Left lobe of liver (tissue), 2 donors: ENCODE data around the gene RGS18. TPM values are rescaled to one million over a fixed set of nuclear protein-coding genes. Genes with fewer than 3 reads are reported as not detected.
"Not testable (repeated sequence)": the region's sequence is repeated elsewhere in the genome, so short reads cannot be mapped to it uniquely, and the experiment has no call there.

ENCODE experiments used
- ATAC-seq: fragments of 200-7000 bp; cut with Tn5 transposase; one replicate; pipeline ENCODE4 v1.9.1; 2020; ENCODE audit warnings: mild to moderate bottlenecking, moderate library complexity
- DNase-seq: peaks from one replicate; pipeline ENCODE4 v3.0.0-alpha.2; 2020; ENCODE audit warnings: low spot score
- total RNA-seq: library from RNA; stranded (reverse); gene quantifications from one replicate; pipeline ENCODE4 v1.2.1, GENCODE V29; 2021
- donor health status: DM: no; HTN: no; CAD: no; lungs with moderate emphysema.
- donor health status: DM: no; HTN: yes; CAD: no.

Gene RGS18, protein sequence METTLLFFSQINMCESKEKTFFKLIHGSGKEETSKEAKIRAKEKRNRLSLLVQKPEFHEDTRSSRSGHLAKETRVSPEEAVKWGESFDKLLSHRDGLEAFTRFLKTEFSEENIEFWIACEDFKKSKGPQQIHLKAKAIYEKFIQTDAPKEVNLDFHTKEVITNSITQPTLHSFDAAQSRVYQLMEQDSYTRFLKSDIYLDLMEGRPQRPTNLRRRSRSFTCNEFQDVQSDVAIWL
- total RNA-seq, result 0.65 TPM

DNA sequence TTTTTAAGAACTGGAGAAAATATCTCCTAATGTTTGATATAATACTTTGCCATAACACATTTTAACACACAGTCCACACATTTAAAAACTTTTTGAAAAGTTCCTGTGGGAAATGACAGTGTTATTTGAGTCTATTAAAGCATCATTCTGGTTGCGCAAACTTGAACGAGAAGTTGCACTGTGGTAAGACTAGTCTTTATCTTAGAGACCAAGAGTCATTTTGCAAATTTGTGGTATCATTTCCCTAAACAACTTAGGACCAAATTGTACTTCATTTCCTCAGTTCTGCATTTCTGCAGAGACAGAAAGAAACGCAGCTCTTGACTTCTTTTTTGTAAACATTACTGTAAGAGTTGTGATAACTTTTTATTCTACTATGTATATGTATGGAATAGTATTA, at the start of gene RGS18:
TSS of gene RGS18 (plus strand) at position 282 of the 400 bp plus-strand sequence. CDS start 176 bp downstream, outside the sequence.
- DNase-seq (no peak), ATAC-seq (no peak)

DNA sequence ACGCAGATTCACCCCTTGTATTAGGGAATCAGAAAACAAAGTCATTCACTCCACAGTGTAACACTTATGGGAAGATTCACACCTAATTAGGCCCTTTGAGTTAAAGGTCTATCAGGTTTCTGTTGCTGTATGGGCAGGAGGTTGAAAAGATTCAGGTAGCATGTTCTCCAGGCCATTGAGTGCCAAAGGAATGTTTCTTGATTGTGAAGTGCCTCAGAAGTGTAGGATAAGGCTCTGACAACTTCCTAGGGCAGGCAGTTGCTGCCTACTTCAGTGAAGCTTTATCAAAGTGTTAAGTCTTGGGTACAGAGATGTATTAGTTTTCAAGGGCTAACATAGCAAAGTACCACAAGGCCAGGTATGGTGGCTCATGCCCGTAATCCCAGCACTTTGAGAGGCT, 48.7 kb upstream of the RGS18 start:
- DNase-seq, result no peak
- no peak for ATAC-seq

DNA sequence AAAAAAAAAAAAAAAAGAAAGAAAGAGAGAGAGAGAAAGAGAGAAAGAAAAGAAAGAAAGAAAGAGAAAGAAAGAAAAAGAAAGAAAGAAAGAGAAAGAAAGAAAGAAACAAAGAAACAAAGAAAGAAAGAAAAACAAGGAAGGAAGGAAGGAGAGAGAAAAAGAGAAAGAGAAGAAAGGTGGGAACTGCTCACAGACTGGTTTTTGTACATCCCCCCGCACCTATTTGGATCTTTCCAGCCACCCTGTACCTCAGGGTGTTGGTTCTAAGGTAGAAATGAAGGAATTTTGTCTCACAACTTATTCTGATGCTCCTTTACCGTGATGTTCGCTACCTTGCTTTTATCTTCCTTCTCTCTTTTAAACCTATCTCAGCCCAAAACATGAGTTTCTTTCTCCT, 43.3 kb upstream of the RGS18 start:
- DNase-seq, result no peak
- no peak for ATAC-seq

DNA sequence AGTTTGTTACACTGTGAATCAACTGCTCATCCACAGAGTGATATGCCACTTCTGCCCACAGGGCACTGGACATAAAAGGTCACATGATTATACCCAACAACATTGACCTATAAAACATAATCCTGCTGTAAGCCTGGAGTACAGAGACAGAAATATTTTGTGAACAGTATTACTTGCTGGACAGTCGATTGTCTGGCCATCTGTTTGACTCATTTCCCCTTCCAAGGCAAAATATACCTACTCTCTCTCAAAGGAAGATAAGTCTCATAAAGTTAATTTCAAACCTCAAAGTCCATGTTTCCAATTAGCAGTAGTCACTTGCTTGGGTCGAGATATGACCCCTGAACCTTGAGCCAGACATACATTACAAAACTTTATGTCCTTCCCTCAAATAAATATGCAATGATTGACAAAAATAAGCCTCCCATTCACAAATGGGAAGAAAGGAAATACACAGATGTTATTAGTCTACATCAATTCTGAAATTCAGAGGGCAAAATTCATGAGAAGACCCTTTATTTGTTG, 39.3 kb upstream of the RGS18 start:
- DNase-seq (no peak), ATAC-seq (no peak)

DNA sequence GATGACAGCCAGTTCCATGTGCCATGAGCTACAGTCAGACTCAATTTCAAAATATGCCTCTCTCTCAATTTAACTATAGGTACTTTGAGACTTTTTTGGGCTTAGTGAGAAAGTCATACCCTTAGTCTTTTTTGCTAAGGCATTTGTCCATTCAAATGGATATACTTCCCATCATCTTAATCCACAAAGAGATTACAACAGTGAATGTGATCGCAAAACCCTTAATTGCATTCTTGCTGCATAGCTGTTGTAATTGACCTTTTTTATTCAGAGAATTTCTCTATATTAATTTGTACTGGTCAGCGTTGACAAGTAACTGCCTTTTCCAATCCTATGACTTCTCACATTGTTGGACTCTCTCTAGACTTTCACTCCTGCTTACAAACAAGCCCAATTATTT, 38.6 kb upstream of the RGS18 start:
- DNase-seq (no peak), ATAC-seq (no peak)

DNA sequence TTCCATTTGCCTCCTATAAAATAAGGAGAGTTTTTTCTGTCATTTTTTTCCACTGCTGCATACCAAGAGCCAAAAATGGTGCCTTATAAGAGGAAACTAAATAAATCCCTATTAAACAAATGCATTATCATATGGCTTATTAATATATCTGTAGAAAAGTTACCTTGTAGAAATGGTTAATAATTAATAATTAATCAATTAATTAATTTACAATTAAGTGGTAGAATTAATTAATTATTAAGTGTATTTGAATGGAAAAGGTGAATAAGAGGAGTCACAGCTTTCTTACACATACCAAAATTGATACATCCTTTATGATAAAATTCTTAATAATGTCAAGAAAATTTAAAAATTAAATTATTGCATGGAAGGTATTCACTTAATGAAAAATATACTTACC, 35.6 kb upstream of the RGS18 start:
- DNase-seq, result no peak
- ATAC-seq, result no peak

DNA sequence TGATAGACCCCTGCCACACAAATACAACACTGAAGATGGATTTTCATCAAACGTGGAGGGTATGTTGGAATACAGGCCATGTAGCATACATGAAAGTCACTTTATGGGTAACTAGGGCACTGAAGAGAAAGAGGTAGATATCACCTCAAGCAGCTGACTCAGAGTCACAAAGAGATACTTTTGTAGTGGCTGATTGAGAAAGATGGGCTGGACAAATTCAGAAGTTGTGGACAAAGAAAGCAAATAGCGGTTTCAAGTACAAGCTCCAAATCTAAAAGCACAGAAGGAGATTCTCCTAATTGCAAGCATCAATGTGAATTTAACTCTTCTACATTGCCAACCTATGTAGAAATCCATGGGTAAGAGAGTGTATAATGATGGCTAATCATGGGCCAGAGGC, 35.0 kb upstream of the RGS18 start:
- ATAC-seq (no peak), DNase-seq (no peak)

DNA sequence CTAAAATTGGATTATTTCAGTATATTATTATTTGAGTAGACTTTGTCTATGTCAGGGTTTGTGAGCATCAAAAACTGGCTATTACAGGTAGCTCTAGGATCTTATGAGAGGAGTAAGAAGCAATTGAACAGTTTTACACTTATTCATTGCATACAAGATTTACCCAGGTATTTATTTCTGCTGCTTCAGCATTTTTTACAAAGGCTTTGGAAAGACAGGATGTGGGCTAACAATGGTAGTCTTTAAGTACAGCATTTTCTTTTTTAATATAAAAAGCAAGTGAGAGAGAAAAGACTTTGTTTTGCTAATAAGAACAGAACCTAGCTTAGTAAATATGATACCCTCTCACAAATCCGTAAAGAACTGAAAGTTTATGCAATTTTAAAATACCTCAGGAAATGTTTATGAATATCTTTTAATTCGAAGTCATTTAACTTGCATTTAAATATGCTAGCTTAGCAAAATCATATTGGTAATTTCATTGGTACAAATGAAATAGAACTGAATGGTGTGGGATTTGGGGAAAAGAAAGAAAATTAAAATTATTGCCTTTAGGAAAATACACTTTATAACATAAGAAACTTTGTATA, 32.1 kb upstream of the RGS18 start:
- ATAC-seq (no peak), DNase-seq (no peak)

DNA sequence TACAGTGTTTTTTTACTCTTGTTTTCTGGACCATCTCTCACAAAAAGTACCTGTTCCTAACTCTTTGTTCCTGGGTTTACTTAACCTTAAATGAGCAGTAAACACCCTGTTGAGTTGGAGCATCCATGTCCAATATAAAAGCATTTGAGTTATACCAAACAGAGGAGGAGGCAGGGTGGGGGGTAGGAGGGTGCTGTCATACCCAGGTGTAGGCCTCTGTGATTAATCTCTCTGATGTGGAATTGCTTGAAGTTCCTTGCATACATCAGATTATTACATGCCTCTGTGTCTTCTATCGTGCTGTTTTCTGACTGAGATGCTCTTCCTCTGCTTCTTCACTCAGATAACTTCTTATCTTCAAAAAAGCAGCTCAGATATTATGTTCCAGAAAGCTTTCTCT, 28.1 kb upstream of the RGS18 start:
- ATAC-seq, result no peak
- DNase-seq, result no peak

DNA sequence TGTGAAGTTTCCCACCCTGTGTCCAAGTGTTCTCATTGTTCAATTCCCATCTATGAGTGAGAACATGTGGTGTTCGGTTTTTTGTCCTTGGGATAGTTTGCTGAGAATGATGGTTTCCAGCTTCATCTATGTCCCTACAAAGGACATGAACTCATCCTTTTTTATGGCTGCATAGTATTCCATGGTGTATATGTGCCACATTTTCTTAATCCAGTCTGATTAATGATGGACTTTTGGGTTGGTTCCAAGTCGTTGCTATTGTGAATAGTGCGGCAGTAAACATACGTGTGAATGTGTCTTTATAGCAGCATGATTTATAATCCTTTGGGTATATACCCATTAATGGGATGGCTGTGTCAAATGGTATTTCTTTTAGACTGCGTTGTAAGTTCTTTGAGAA, 27.4 kb upstream of the RGS18 start:
- not testable (repeated sequence) for DNase-seq, ATAC-seq

DNA sequence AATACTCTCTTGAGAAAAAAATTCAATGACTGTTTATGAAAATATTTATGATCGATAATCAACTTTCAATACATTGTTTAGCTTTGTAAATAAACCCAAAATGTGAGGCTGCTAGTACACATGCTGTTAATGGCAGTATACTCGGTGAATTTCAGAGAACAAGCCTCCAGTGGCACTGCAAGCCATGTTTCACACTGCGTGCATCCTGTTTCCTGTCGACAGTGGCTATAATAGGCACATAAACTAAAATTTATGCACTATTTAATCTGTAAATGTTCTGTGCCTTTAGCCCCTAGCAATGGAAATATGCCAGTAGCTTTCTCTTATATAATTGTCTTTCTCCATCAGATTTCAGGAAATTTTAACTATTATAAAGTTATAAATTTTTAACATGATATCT, 26.3 kb upstream of the RGS18 start:
- DNase-seq (no peak), ATAC-seq (no peak)

DNA sequence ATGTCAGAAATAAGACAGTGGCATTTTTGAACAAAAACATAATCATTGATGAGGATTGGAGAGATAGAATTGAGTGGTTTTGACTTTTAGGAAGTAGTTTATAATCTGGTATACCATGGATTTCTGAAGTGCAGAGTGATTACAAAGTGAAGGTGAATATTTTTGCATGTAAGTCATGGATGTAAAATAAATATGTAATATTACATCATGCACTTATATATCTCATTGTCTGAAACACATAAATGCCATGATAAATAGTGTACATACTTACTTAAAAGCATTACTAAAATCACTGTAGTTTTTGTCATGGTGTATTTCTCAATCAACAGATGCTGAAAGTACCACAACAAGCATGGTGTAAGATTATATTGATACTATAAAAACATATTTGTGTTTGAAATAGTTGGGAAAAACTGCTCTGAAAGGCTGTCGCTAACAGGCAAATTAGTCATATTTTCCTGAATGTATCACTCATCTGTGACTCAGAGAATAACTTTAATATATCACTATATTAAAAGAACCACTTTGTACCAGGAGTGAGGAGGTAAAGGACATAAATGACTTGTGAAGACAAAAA, 24.8 kb upstream of the RGS18 start:
- ATAC-seq, result no peak
- no peak for DNase-seq

DNA sequence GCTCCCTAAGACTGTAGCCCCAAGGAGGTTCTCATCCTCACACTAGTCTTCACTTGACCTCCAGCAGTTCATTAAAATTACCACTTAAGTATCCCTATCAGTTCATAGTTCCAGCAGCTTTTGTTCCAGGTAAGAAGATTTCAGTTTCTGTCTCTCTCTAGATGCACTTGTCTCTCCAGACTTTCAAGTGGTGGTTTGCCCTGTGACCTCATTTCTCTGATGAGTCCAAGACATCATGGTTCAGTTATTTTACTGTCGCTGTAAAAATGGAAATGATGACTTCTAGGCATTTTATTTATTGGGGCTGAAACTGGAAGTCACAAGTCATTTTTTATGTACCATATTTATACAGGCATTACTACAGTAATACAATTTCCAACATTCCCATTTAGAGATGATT, 17.9 kb upstream of the RGS18 start:
- DNase-seq (no peak), ATAC-seq (no peak)

DNA sequence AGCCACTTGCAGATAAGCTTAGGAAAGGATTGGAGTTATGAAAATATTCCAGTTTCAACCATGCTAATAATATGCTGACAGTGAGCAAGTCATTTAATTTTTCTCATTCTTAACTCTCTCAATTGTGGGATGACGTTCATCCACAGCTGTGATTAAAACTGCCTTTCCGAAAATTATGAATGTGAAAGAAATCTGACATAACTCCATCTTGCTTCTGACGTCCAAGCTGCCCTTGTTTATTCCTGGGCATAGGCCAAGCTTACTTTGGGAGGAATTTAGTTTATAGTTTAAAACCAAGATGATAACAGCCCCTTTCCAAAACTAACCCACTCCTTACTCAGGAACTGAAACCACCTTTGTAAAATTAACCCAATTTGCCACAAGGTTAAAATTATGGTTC, 11.0 kb upstream of the RGS18 start:
- DNase-seq (no peak), ATAC-seq (no peak)

DNA sequence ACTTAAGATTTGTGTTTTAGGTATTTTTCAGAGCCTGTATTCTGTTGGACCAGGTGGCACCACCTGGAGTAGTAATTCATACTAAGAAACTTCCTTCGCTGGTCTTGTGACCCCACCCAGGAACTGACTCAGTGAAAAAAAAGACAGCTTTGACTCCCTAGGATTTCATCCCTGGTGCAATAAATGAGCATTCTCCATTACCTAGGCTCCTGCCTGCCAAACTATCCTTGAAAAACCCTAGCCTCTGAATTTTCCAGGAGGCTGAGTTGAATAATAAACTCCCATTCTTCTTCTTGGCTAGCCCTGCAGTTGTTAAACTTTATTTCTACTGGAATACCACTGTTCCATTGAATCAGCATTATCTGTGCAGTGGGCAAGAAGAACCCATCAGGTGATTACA, 10.6 kb upstream of the RGS18 start:
- ATAC-seq (no peak), DNase-seq (no peak)

DNA sequence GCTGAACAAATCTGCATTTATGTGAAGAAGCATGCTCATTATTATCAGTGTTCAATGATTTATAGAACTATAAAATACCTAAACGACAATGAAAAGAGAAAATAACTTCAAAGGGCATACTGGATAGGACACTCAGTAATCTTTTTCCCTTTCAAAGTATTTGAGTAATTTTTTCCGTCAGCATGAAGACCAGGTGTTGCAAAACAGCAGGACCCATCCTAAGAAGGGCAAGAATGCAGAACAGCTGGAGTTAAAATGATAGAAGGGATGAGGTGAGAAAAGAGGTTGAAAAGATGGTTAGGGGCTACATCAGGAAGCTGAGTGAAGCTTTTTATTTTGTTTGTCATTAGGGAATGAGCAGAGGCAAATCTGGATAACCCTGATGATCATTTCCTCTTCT, 7.1 kb upstream of the RGS18 start:
- DNase-seq, result no peak
- no peak for ATAC-seq

DNA sequence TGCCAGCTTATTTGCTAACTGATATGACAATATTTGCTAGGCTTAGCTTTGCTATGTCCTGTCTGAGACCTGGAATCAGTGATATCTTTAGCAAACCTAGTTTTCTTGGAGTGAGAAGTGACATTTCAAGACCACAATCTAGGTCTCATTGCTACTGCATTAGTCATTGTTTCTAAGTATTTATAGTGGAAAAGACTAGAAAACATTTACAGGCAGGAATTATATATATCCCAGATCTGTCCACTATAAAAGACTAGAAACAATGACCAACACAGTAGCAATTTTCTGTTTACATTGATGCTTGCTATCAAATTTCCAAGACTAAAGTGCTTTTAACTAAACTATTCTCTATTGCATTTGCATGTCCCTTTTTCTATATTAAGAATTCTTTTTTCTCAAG, 5.0 kb upstream of the RGS18 start:
- no peak for DNase-seq
- ATAC-seq, result no peak

DNA sequence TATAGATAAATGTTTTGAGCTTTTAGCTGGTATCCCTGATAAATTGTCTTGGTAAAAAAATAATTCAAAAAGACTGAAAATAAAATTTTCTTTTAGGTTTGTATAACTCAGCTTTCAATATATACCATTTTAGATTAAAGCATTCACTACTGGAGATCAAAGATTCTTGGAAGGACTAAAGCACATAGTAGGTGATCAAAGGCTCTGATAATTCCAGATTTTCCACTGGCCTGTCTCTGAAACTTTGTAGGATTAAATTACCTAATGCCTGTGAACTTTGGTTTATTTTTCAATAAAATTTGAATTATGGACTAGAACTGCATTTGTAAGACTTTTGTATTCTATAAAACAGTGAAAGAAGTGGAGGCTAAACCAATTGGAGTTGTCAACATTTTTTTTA, 1.2 kb upstream of the RGS18 start:
- DNase-seq (no peak), ATAC-seq (no peak)

DNA sequence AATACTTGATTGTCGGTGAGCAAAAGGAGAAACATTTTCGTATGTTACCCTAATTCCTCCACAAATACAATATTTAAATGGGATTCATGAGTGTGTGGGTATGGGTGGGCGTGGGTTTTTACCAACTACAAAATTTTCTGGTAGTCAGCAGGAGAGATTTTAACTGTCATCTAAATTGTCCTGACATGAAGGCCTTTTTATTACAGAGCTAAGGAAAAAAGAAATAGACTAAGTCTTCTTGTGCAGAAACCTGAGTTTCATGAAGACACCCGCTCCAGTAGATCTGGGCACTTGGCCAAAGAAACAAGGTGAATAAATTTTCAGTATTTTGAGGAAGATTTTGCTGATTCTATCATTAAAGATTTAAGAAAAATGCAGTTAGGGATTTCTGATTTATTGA, 752 bp downstream of the RGS18 start:
- ATAC-seq (no peak), DNase-seq (no peak)

DNA sequence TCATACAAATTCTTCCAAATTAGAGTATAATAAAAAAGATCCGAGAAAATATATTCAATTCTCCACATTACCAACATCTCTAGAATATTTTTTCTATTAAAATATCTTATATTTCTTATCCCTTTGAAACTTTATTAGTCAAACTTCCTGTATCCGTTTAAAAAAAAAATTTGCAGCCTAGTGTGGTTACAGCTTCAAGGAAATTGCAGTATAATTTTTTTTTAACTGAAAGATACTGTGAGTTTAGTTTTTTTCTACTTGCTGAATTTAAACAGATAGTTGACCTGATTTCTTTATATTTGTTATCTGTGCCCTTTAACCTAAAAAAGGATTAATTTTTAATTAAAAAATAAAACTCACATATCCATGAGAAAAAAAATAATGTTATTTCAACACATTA, 1.5 kb downstream of the RGS18 start:
- no peak for DNase-seq
- no peak for ATAC-seq

DNA sequence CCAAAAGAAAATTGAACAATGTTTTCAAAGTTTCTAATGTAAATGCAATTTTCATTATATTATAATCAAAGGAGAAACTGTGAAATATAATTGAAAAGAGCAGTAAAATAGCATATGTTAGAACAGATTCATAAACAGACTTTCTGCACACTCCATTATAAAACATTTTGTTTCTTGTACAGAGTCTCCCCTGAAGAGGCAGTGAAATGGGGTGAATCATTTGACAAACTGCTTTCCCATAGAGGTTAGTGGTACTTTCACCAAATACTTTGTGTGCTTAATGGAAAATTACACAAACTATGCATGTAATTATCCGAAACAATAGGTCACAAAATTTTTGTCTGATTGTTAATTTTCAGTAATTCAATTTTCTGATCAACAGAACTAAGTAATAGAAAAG, 1.9 kb downstream of the RGS18 start:
- DNase-seq (no peak), ATAC-seq (no peak)

DNA sequence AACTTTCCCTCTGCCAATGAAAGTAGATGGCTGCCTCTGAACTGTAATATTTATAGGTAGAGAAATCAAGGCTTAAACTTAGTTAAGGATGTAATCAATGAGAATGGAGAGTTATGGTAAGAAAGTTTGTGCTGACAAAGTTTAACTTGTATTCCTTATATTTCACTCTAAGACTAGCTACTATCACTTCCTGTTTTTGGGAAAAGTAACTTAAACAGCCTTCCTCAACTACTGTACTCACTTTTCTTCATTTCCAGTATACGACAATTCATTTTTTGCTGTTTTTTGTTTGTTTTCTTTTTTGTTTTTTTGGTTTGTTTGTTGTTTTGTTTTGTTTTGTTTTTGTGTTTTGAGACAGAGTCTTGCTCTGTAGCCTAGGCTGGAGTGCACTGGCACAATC, 3.7 kb downstream of the RGS18 start:
- ATAC-seq (no peak), DNase-seq (no peak)

DNA sequence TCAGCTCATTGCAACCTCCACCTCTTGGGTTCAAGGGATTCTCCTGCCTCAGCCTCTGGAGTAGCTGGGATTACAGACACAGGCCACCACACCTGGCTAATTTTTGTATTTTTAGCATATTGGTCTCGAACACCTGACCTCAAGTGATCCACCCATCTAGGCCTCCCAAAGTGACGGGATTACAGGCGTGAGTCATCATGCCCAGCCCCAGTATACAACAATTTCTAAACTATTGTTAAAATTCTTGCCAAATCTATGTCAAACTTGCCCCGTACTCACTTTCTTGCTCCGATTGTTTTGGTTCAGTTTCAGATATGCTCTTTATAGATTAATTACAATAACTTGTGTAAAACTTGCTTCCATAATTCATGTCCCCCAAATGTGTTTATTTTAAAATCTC, 4.1 kb downstream of the RGS18 start:
- ATAC-seq, result no peak
- no peak for DNase-seq
